ENCODE results near the gene CSRP2.
A peak's percentile ranks its signal among the peaks of the same experiment; 100 is the strongest.

CSRP2 gene

GRCh38 chr12:76852106-76852505 is 26.7 kb downstream of the CSRP2 start:
- H3K4me3 ChIP-seq (replicated peaks; ENCODE audit: low read depth, low read length), result no peak overlapping the region
- no peak for DNase-seq (ENCODE audit: extremely low read depth, low read depth)
- no peak for TF ChIP-seq CTCF (IDR thresholded peaks at IDR 0.05; ENCODE audit: low read depth, low read length, missing control alignments)

- TF ChIP-seq CTCF (IDR thresholded peaks at IDR 0.05; ENCODE audit: low read depth, low read length, missing control alignments), result no peak
- no peak for DNase-seq (ENCODE audit: extremely low read depth, low read depth)
- no peak overlapping the region for H3K4me3 ChIP-seq (replicated peaks; ENCODE audit: low read depth, low read length)
Measured at GRCh38 chr12:76848132-76848531, 30.7 kb downstream of the CSRP2 start.

GRCh38 chr12:76847260-76847659 is 31.6 kb downstream of the CSRP2 start:
- H3K4me3 ChIP-seq (replicated peaks; ENCODE audit: low read depth, low read length), result no peak overlapping the region
- DNase-seq (ENCODE audit: extremely low read depth, low read depth), result no peak
- TF ChIP-seq CTCF (IDR thresholded peaks at IDR 0.05; ENCODE audit: low read depth, low read length, missing control alignments), result no peak

GRCh38 chr12:76836633-76837032 is 42.2 kb downstream of the CSRP2 start:
- no peak overlapping the region for H3K4me3 ChIP-seq (replicated peaks; ENCODE audit: low read depth, low read length)
- DNase-seq (ENCODE audit: extremely low read depth, low read depth), result no peak
- no peak for TF ChIP-seq CTCF (IDR thresholded peaks at IDR 0.05; ENCODE audit: low read depth, low read length, missing control alignments)

GRCh38 chr12:76830436-76830835 is 48.4 kb downstream of the CSRP2 start:
- DNase-seq (ENCODE audit: extremely low read depth, low read depth), result no peak
- no peak for TF ChIP-seq CTCF (IDR thresholded peaks at IDR 0.05; ENCODE audit: low read depth, low read length, missing control alignments)
- H3K4me3 ChIP-seq (replicated peaks; ENCODE audit: low read depth, low read length), result no peak overlapping the region

- H3K4me3 ChIP-seq (replicated peaks; ENCODE audit: low read depth, low read length), result no peak overlapping the region
- TF ChIP-seq CTCF (IDR thresholded peaks at IDR 0.05; ENCODE audit: low read depth, low read length, missing control alignments), result peak; percentile 76
- DNase-seq (ENCODE audit: extremely low read depth, low read depth), result peak; percentile 21
Measured at GRCh38 chr12:76820888-76821482, 57.8 kb downstream of the CSRP2 start.

GRCh38 chr12:76813972-76814371 is 64.8 kb downstream of the CSRP2 start:
- no peak overlapping the region for H3K4me3 ChIP-seq (replicated peaks; ENCODE audit: low read depth, low read length)
- no peak for DNase-seq (ENCODE audit: extremely low read depth, low read depth)
- no peak for TF ChIP-seq CTCF (IDR thresholded peaks at IDR 0.05; ENCODE audit: low read depth, low read length, missing control alignments)
